Stimulated activated CD8-positive, alpha-beta memory T cell treated with anti-CD3 and anti-CD28 coated beads, Interleukin-2, amount 100 ng/mL, for 48 hours (primary cell): Measurements from ENCODE around the gene PCDHB13.
"Not testable (repeated sequence)": the region's sequence is repeated elsewhere in the genome, so short reads cannot be mapped to it uniquely, and the experiment has no call there.

Experiments used
- DNase-seq, 2 donors: peaks; one replicate each; pipeline ENCODE4 v3.0.0-alpha.2; 2020; ENCODE audit warnings: low read depth in 2 of 2

Gene PCDHB13

DNA sequence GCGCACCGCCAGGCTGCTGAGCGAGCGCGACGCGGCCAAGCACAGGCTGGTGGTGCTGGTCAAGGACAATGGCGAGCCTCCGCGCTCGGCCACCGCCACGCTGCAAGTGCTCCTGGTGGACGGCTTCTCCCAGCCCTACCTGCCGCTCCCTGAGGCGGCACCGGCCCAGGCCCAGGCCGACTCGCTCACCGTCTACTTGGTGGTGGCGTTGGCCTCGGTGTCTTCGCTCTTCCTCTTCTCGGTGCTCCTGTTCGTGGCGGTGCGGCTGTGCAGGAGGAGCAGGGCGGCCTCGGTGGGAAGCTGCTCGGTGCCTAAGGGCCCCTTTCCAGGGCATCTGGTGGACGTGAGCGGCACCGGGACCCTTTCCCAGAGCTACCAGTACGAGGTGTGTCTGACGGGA, 12.1 kb upstream of the PCDHB13 start:
- DNase-seq, result not testable (repeated sequence)

DNA sequence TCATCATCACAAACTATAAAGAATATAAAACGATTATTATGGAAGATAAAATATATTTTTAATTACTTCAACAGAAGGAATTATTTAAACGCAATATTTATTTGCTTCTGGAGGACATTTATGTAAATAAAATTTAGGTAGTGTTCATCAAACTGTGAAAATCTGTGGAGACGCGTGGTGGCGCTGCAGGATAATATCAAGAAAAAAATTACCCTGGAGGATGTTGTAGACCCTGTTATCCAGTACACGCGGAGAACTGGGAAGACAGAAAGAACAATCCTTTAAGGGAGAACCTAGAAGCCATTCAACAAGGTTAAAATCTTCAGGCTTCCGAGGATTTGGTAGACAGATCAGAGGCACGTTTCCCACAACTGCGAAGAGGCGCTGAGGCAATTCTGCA, 5.2 kb upstream of the PCDHB13 start, which contains the start of gene PCDHB12:
Gene PCDHB12 (plus strand): TSS at position 242 of the 400 bp plus-strand sequence. CDS start 189 bp downstream, outside the sequence.
- DNase-seq, result no peak

DNA sequence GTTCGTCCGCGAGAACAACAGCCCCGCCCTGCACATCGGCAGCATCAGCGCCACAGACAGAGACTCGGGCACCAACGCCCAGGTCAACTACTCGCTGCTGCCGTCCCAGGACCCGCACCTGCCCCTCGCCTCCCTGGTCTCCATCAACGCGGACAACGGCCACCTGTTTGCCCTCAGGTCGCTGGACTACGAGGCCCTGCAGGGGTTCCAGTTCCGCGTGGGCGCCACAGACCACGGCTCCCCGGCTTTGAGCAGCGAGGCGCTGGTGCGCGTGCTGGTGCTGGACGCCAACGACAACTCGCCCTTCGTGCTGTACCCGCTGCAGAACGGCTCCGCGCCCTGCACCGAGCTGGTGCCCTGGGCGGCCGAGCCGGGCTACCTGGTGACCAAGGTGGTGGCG, 3.4 kb upstream of the PCDHB13 start:
- not testable (repeated sequence) for DNase-seq

DNA sequence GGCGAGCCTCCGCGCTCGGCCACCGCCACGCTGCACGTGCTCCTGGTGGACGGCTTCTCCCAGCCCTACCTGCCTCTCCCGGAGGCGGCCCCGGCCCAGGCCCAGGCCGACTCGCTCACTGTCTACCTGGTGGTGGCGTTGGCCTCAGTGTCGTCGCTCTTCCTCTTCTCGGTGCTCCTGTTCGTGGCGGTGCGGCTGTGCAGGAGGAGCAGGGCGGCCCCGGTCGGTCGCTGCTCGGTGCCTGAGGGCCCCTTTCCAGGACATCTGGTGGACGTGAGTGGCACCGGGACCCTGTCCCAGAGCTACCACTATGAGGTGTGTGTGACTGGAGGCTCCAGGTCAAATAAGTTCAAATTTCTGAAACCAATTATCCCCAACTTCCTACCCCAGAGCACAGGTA, 2.9 kb upstream of the PCDHB13 start:
- DNase-seq, result not testable (repeated sequence)

DNA sequence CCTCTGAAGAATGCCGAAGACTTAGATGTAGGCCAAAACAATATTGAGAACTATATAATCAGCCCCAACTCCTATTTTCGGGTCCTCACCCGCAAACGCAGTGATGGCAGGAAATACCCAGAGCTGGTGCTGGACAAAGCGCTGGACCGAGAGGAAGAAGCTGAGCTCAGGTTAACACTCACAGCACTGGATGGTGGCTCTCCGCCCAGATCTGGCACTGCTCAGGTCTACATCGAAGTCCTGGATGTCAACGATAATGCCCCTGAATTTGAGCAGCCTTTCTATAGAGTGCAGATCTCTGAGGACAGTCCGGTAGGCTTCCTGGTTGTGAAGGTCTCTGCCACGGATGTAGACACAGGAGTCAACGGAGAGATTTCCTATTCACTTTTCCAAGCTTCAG, 864 bp downstream of the PCDHB13 start:
- not testable (repeated sequence) for DNase-seq

DNA sequence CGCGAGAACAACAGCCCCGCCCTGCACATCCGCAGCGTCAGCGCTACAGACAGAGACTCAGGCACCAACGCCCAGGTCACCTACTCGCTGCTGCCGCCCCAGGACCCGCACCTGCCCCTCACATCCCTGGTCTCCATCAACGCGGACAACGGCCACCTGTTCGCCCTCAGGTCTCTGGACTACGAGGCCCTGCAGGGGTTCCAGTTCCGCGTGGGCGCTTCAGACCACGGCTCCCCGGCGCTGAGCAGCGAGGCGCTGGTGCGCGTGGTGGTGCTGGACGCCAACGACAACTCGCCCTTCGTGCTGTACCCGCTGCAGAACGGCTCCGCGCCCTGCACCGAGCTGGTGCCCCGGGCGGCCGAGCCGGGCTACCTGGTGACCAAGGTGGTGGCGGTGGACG, 1.8 kb downstream of the PCDHB13 start:
- not testable (repeated sequence) for DNase-seq

DNA sequence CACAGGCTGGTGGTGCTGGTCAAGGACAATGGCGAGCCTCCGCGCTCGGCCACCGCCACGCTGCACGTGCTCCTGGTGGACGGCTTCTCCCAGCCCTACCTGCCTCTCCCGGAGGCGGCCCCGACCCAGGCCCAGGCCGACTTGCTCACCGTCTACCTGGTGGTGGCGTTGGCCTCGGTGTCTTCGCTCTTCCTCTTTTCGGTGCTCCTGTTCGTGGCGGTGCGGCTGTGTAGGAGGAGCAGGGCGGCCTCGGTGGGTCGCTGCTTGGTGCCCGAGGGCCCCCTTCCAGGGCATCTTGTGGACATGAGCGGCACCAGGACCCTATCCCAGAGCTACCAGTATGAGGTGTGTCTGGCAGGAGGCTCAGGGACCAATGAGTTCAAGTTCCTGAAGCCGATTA, 2.3 kb downstream of the PCDHB13 start:
- not testable (repeated sequence) for DNase-seq

DNA sequence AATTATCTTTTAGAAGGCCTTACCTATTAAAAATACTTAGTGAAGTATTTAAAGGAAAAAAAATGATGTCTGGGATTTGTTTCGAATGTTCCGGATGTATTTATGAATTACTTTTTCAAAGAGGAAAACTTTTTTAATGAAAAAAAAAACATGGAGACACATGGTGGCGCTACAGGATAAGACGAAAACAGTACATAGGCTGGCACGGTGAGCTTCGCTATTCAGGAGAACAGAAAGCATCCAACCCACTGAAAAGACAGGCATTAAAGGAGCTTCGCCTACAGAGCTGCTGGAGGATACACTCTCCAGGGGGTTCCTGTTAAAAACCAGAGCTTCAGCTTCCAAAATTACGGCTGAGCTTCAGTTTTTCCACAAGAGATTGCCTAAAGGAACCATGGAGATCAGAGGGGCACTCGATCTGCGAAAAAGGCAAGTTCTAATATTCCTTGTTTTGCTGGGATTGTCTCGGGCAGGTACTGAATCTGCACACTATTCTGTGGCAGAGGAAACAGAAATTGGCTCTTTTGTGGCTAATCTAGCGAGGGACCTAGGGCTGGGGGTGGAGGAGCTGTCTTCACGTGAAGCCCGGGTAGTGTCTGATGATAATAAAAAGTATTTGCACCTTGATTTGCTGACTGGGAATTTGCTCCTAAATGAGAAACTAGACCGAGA, 9.5 kb downstream of the PCDHB13 start, which contains the start of gene PCDHB14:
Gene PCDHB14 (plus strand): TSS at position 232 of the 672 bp plus-strand sequence. CDS start 163 bp downstream, at position 395.
- no peak for DNase-seq

DNA sequence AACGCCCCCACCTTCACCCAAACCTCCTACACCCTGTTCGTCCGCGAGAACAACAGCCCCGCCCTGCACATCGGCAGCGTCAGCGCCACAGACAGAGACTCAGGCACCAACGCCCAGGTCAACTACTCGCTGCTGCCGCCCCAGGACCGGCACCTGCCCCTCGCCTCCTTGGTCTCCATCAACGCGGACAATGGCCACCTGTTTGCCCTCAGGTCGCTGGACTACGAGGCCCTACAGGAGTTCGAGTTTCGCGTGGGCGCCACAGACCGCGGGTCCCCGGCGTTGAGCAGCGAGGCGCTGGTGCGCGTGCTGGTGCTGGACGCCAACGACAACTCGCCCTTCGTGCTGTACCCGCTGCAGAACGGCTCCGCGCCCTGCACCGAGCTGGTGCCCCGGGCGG, 11.1 kb downstream of the PCDHB13 start:
- not testable (repeated sequence) for DNase-seq

DNA sequence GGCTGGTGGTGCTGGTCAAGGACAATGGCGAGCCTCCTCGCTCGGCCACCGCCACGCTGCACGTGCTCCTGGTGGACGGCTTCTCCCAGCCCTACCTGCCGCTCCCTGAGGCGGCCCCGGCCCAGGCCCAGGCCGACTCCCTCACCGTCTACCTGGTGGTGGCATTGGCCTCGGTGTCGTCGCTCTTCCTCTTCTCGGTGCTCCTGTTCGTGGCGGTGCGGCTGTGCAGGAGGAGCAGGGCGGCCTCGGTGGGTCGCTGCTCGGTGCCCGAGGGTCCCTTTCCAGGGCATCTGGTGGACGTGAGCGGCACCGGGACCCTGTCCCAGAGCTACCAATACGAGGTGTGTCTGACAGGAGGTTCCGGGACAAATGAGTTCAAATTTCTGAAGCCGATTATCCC, 11.7 kb downstream of the PCDHB13 start:
- not testable (repeated sequence) for DNase-seq

DNA sequence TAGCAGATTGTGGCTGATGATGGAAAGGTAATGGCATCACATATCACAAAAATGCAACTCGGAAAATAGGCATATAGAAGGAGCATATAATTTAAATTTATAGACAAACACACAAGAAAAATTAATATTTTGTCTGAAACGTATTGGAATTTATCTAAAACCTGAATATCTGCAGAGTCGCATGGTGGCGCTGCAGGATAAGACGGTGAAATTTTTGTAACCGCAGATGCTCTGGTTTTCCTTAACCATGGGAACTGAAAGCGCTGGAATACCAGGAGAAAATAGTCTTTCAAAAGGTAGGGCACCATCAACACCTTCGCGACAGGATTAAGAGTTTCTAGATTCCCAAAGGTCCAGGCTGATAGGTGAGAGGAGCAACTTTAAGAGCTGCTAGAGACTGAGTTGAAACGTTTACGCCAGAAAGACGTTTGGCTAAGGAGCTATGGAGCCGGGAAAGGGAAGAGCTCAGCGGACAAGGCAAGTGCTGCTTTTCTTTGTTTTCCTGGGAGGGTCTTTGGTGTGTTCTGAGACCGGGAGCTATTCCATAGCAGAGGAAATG, 20.5 kb downstream of the PCDHB13 start:
- DNase-seq, result no peak

DNA sequence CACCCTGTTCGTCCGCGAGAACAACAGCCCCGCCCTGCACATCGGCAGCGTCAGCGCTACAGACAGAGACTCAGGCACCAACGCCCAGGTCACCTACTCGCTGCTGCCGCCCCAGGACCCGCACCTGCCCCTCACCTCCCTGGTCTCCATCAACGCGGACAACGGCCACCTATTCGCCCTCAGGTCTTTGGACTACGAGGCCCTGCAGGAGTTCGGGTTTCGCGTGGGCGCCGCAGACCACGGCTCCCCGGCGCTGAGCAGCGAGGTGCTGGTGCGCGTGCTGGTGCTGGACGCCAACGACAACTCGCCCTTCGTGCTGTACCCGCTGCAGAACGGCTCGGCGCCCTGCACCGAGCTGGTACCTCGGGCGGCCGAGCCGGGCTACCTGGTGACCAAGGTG, 22.2 kb downstream of the PCDHB13 start:
- not testable (repeated sequence) for DNase-seq

DNA sequence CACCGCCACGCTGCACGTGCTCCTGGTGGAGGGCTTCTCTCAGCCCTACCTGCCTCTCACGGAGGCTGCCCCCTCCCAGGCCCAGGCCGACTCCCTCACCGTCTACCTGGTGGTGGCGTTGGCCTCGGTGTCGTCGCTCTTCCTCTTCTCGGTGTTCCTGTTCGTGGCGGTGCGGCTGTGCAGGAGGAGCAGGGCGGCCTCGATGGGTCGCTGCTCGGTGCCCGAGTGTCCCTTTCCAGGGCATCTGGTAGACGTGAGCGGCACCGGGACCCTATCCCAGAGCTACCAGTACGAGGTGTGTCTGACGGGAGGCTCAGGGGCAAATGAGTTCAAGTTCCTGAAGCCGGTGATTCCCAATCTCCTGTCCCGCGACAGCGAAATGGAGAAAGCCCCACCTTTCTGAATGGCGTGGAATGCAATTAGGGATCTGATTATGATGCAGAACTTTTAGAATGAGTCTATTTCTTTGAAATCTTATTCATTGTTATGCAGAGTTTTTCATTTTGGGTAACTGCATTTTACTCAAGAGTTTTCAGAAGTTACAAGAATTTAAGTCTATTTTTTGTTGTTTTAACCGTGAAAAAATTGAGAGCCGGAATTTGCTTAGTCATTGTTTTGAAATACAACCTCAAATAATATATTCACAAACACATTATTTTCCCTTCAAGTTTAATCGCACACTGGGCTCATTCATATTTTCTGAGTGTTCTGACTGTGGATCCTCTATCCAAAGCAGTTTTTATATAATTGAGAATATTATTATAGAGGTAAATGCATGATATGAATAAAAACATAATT, 23.0 kb downstream of the PCDHB13 start:
- no peak for DNase-seq

DNA sequence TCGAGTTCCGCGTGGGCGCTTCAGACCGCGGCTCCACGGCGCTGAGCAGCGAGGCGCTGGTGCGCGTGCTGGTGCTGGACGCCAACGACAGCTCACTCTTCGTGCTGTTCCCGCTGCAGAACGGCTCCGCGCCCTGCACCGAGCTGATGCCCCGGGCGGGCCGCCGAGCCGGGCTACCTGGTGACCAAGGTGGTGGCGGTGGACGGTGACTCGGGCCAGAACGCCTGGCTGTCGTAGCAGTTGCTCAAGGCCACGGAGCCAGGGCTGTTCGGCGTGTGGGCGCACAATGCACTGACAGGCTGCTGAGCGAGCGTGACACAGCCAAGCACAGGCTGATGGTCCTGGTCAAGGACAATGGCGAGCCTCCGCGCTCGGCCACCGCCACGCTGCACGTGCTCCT, 27.8 kb downstream of the PCDHB13 start:
- DNase-seq, result no peak

DNA sequence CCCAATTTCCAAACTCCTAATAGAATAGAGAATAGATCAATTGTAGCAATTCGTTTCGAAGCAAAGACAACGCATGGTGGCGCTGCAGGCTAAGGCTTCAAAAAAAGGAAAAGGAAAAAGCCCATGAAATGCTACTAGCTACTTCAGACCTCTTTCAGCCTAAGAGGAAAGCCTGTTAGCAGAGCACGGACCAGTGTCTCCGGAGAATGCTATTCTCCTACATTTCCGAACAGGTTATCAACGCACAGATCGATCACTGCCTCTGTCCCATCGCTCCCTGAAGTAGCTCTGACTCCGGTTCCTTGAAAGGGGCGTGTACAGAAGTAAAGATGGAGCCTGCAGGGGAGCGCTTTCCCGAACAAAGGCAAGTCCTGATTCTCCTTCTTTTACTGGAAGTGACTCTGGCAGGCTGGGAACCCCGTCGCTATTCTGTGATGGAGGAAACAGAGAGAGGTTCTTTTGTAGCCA, 31.6 kb downstream of the PCDHB13 start, which contains the start of gene PCDHB15:
Gene PCDHB15 (plus strand): TSS at position 146 of the 468 bp plus-strand sequence. CDS start 184 bp downstream, at position 330.
- DNase-seq, result no peak

DNA sequence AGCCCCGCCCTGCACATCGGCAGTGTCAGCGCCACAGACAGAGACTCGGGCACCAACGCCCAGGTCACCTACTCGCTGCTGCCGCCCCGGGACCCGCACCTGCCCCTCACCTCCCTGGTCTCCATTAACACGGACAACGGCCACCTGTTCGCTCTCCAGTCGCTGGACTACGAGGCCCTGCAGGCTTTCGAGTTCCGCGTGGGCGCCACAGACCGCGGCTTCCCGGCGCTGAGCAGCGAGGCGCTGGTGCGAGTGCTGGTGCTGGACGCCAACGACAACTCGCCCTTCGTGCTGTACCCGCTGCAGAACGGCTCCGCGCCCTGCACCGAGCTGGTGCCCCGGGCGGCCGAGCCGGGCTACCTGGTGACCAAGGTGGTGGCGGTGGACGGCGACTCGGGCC, 33.3 kb downstream of the PCDHB13 start:
- DNase-seq, result not testable (repeated sequence)

DNA sequence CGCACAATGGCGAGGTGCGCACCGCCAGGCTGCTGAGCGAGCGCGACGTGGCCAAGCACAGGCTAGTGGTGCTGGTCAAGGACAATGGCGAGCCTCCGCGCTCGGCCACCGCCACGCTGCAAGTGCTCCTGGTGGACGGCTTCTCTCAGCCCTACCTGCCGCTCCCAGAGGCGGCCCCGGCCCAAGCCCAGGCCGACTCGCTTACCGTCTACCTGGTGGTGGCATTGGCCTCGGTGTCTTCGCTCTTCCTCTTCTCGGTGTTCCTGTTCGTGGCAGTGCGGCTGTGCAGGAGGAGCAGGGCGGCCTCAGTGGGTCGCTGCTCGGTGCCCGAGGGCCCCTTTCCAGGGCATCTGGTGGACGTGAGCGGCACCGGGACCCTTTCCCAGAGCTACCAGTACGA, 33.7 kb downstream of the PCDHB13 start:
- not testable (repeated sequence) for DNase-seq

DNA sequence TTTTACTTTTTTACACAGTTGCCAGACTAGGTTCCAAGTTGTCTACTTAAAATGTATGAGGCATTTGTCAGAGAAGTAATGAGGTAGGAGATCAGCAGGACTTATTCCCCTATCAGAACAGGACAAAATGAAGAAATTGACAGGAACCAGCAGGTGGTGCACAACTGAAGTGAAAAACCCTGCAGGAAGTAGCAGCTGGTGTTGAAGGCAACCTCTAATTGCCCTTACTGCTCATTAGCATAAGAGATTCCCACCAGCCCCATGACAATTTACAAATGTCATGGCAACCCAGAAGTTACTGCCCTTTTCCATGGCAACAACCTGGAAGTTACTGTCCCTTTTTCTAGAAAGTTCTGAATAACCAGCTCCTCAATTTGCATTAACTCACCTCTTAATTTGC, 36.9 kb downstream of the PCDHB13 start:
- DNase-seq, result no peak

DNA sequence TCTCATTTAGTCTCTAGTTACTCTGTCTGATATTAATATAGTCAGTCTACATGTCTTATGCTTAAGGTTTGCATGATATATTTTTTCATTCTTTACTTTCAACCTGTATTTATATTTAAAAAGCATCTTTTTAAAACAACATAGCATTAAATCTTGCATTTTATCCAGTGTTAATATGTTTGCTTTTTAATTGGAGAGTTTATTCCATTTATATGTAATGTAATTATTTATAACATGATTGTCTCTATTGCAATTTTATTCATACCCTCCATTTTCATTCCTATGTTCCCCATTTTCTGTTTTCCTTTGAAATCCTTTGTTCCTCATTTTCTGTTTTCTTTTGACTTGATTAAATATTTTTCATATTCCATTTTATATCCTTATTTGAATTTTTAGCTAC, 44.7 kb downstream of the PCDHB13 start:
- no peak for DNase-seq

DNA sequence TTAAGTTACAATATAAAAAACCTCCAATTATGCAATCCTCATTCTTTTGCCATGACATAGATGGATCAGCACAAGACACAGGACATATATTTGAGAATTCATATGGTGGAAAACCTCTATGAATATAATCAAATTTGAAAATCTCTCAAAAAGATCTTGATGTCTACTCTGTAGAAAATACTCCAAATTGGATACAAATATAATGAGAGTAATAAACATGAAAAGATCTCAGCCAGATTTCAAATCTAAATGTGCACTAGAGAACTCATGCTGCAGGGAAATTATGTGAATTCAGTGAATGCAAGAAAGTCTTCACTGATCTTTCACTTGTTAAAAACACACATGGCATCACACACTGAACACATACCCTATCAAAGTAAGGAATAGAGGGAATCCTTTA, 45.2 kb downstream of the PCDHB13 start:
- no peak for DNase-seq

DNA sequence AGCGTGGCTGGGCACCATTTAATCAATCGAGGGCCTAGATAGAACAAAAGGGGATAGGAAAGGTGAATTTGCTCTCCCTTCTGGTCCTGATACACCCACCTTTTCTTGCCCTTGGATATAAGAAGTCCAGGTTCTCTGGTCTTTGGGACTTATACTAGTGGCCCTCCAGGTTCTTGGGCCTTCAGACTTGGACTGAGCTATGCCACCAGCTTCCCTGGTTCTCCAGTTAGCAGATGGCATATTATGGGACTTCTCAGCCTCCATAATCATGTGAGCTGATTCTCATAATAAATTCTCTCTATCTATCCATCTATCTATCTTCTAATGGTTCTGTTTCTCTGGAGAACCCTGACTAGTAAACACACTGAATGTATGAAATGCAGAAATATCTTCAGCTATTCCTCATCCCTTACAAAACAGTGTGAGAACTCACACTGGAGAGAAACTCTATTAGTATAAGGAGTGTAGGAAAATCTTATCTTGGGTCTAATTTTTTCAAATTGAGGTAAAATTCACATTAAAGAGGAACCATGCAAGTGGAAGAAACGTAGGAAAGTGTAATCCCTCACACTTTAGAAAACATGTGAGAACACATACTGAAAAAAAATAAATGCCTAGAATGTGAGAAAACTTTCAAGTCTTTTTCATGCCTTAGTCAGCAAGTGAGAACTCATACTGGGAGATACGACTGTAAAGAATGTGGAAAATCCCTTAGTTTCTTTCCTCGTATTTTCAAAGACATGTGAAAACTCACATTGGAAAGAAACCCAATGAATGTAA, 46.9 kb downstream of the PCDHB13 start:
- DNase-seq, result no peak

DNA sequence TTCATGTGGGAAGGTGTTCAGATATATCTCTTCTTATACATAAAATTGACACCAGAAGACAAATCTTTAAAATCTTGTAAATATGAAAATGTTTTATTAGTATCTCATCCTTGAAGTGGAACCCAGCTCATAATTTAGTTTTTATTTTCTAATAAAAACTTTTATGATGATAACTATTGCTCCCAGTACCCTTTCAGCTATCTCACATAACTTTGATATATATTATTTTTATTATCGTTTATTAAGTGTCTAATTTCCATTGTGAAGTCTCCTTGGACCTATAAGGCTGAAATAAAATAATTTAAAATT, 47.5 kb downstream of the PCDHB13 start:
- no peak for DNase-seq
